HPDE6-E6E7 (cell line): Measurements from ENCODE around the gene RNF157.

Experiments used
- DNase-seq: peaks from one replicate; pipeline ENCODE4 v3.0.0; 2011; ENCODE audit warnings: missing footprints; ENCODE audit errors: extremely low spot score

Gene RNF157

DNA sequence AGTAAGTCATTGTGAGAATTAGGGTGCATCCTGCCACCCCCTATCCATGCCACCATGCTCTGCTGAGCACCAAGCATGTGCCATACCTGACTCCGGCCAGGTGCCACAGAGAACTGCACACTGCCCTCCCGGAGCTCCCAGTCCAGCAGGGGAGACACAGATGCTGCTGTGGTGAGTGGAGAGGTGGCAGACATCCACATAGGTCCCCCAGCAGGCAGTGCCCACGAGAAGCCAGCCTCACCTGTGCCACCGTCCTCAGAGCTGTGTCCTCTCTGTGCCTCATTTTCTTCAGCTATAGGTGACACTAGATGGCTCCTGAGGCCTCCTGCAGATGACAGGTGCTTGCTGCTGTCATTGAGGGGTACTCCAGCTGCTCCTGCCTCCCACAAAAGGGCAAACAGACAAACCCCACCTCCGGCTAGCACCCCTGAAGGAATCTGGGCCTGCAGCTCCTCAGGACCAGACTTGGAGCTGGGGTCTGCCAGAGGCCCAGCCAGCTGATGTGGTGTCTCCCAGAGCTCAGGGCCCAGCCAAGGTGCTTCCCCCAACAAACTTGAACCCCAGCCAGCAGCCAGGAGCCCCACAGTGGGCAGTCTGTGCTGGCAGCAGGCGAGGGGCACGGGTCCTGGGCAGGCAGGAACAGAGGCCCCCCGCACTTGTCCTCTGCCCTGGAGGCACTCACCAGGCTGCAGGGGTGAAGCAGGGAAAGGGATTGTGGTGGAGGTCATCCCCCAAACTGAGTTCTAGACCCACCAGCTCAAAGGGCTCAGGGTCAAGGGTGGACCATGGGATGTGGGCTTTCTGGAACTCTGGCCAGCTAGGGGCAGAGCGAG lies 116.3 kb downstream of the RNF157 start:
- no peak for DNase-seq

DNA sequence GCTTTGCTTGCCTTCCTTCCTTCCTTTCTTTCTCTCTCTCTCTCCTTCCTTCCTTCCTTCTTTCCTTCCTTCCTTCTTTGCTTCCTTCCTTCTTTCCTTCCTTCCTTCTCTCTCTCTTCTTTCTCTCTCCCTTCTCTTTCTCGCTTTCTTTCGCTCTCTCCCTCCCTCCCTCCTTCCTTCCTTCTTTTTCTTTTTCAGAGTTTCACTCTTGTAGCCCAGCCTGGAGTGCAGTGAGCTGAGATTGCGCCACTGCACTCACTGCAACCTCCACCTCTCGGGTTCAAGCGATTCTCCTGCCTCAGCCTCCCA lies 117.1 kb downstream of the RNF157 start:
- DNase-seq = no peak

- no peak for DNase-seq
Measured at GRCh38 chr17:76122431-76123190, 117.7 kb downstream of the RNF157 start.

- DNase-seq = no peak
Measured at GRCh38 chr17:76121932-76122430, 118.3 kb downstream of the RNF157 start.

DNA sequence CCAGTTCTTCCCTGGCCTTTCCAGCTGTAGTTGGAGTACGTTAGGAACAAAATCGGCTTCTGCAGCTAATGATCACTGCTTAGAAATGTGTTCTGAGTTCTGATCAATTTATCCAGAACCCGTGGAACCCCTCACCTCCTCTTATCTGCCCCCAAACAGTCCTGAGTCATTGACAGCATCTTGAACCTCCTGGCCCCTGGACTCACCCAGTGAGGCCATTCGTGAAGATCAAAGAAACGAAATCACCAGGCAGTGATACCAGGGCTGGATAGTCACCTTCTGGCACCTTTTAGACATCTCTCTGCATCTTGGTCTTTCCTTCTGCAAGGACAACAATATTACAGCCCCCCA lies 119.7 kb downstream of the RNF157 start:
- no peak for DNase-seq

- no peak for DNase-seq
Measured at GRCh38 chr17:76119409-76120371, 120.6 kb downstream of the RNF157 start.

- DNase-seq = no peak
Measured at GRCh38 chr17:76115138-76115754, 125.0 kb downstream of the RNF157 start.

GRCh38 chr17:76111956-76112355 lies 128.3 kb downstream of the RNF157 start:
- DNase-seq = no peak

- no peak for DNase-seq
Measured at GRCh38 chr17:76107509-76107908, 132.8 kb downstream of the RNF157 start.

GRCh38 chr17:76106703-76107102 lies 133.6 kb downstream of the RNF157 start:
- no peak for DNase-seq

- no peak for DNase-seq
Measured at GRCh38 chr17:76104896-76105231, 135.4 kb downstream of the RNF157 start.

- DNase-seq = no peak
Measured at GRCh38 chr17:76104140-76104895, 136.0 kb downstream of the RNF157 start.

- DNase-seq = peak; percentile 97
Measured at GRCh38 chr17:76103274-76104139, 136.8 kb downstream of the RNF157 start, which contains the start of gene EXOC7. TSS of gene EXOC7 (minus strand) at chr17:76103787. CDS start at chr17:76103692, 95 bp downstream.

GRCh38 chr17:76102944-76103273 lies 137.4 kb downstream of the RNF157 start:
- DNase-seq = no peak

- no peak for DNase-seq
Measured at GRCh38 chr17:76097716-76098295, 142.5 kb downstream of the RNF157 start.

GRCh38 chr17:76095943-76096342 lies 144.3 kb downstream of the RNF157 start:
- no peak for DNase-seq

DNA sequence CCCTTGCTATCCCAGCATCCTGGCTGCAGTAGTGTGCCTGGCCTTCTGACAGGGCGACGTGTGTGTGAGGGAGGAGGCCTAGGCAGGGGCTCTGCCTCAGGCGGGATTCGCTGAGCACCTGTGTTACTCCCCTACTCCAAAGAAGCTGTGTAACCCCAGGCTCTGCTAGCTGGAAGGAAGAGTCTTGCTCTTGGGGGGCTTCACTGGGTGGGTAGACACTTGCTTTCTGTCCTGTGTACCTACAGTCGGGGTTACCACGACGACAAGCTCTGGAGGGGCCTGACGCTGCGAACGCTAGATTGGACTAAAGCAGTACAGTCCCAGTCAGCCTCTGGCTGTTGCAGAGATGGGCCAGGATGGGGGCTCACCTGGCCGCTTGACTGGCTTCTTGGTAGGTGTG lies 146.2 kb downstream of the RNF157 start:
- DNase-seq = no peak

DNA sequence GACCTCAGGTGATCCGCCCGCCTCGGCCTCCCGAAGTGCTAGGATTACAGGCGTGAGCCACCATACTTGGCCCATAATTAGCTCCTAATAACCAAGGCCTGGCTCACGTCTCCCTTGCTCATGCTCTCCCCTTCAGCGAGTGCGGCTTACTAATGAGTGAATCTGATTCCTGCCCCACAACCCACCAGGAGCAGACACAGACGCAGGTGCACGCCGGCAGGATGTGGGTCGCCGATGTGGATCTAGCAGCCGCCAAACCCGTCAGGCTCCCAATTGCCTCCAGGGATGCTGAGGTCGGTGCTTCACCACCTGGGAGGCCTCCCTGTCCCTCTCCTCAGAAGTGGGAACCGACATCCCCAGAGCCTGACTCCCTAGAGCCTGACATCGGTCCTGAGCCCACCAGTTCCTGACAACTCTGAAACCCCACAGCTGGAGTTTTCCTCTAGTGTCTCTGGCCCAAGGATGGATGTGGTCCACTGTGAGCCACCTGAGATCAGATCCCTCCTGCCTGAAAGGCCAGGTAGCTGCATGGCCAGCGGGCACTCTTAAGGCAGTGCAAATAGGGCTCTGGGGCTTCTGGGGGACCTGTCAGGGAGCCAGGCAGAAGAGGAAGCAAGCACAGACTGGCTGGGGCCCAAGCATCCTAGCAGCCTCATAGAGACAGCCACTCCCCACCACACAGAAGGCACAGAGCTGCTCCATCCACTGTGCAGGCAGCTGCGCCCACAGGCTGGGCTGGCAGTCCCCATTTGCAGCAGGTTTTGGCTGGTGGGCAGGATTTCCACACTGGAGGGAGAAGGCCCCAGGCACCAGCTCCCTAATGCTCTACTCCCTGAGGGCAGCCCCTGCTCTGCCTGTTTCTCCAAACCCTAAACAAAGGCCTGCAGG lies 147.5 kb downstream of the RNF157 start:
- no peak for DNase-seq
